NCI-H345 treated with DMSO at 0.1 percent for 48 hours (cell line): ENCODE data around the gene NQO1.
"Not testable (repeated sequence)": the region's sequence is repeated elsewhere in the genome, so short reads cannot be mapped to it uniquely, and the experiment has no call there.

ENCODE experiments used
- DNase-seq: peaks from one replicate; lab custom pipeline; 2025; ENCODE audit not compliant: unreplicated experiment; lab: John Stamatoyannopoulos, UW

The NQO1 gene

GRCh38 chr16:69726313-69727060 lies at the start of gene NQO1:
NQO1 (minus strand) TSS chr16:69726560; CDS start chr16:69726439, 121 bp downstream.
- DNase-seq = peak; percentile 63

GRCh38 chr16:69775563-69775962 lies 49.2 kb upstream of the NQO1 start:
- no peak for DNase-seq

- no peak for DNase-seq
These were observed 47.0 kb upstream of the NQO1 start for GRCh38 chr16:69773260-69773947.

GRCh38 chr16:69771651-69771967 lies 45.2 kb upstream of the NQO1 start:
- no peak for DNase-seq

- no peak for DNase-seq
These were observed 43.0 kb upstream of the NQO1 start for GRCh38 chr16:69769404-69769803.

- no peak for DNase-seq
These were observed 42.3 kb upstream of the NQO1 start for GRCh38 chr16:69768666-69769065.

- no peak for DNase-seq
These were observed 41.3 kb upstream of the NQO1 start for GRCh38 chr16:69767459-69768229.

GRCh38 chr16:69763599-69763942 lies 37.2 kb upstream of the NQO1 start:
- DNase-seq = no peak

GRCh38 chr16:69762814-69763598 lies 36.6 kb upstream of the NQO1 start:
- no peak for DNase-seq

GRCh38 chr16:69761983-69762813 lies 35.8 kb upstream of the NQO1 start, which contains the start of gene WWP2:
WWP2 (plus strand) TSS chr16:69762332; CDS start chr16:69787011, 24,679 bp downstream.
- peak; percentile 65 for DNase-seq

GRCh38 chr16:69757375-69757774 lies 31.0 kb upstream of the NQO1 start:
- not testable (repeated sequence) for DNase-seq

GRCh38 chr16:69756705-69757104 lies 30.3 kb upstream of the NQO1 start:
- no peak for DNase-seq

- peak; percentile 73 for DNase-seq
These were observed 28.3 kb upstream of the NQO1 start, which contains the start of gene NOB1 for GRCh38 chr16:69754469-69755310. NOB1 (minus strand) TSS chr16:69754926; CDS start chr16:69754910, 16 bp downstream.

- DNase-seq = no peak
These were observed 27.7 kb upstream of the NQO1 start for GRCh38 chr16:69754143-69754468.

- DNase-seq = no peak
These were observed 22.5 kb upstream of the NQO1 start for GRCh38 chr16:69748694-69749345.

- DNase-seq = no peak
These were observed 20.8 kb upstream of the NQO1 start for GRCh38 chr16:69747115-69747514.

- DNase-seq = no peak
These were observed 19.6 kb upstream of the NQO1 start for GRCh38 chr16:69745959-69746358.

- DNase-seq = no peak
These were observed 18.9 kb upstream of the NQO1 start for GRCh38 chr16:69745232-69745612.
